IPS-20b (cell line): Measurements from ENCODE around the gene PRUNE2.
A peak's percentile ranks its signal among the peaks of the same experiment; 100 is the strongest.

Experiments
- H3K27ac ChIP-seq: one replicate; pipeline ENCODE4 v1.5.1; 2013; ENCODE audit warnings: low read length
- H3K27me3 ChIP-seq: 2 replicates; pipeline ENCODE4 v1.6.1; 2013; ENCODE audit warnings: mild to moderate bottlenecking, low read length, inconsistent platforms; ENCODE audit not compliant: insufficient read depth
- H3K36me3 ChIP-seq: 2 replicates; pipeline ENCODE4 v1.6.1; 2013; ENCODE audit warnings: low read depth, mild to moderate bottlenecking, inconsistent platforms, low read length, moderate library complexity; ENCODE audit not compliant: insufficient read depth
- H3K4me1 ChIP-seq: 2 replicates; pipeline ENCODE4 v1.6.1; 2013; ENCODE audit warnings: mild to moderate bottlenecking, control low read depth, inconsistent platforms, low read length, moderate library complexity; ENCODE audit not compliant: insufficient read depth
- H3K4me3 ChIP-seq: 2 replicates; pipeline ENCODE4 v1.5.1; 2013; ENCODE audit warnings: mild to moderate bottlenecking, low read length, inconsistent platforms
- H3K9ac ChIP-seq: 2 replicates; pipeline ENCODE4 v1.6.1; 2013; ENCODE audit warnings: low read depth, mild to moderate bottlenecking, inconsistent platforms, low read length, moderate library complexity
- H3K9me3 ChIP-seq: 2 replicates; pipeline ENCODE4 v1.6.1; 2013; ENCODE audit warnings: mild to moderate bottlenecking, low read depth, low read length, inconsistent platforms; ENCODE audit not compliant: insufficient read depth

PRUNE2 gene

GRCh38 chr9:76921165-76921564 lies 15.3 kb upstream of the PRUNE2 start:
- Histone ChIP-seq H3K9ac (no peak overlapping the region), H3K27ac (no peak overlapping the region), H3K27me3 (no peaks in the 10 kb centered on the region), H3K4me1 (no peaks in the 10 kb centered on the region), H3K9me3 (0 out of 2 replicates have a peak, but pooled peaks cover 9% of the 10 kb centered on the region), H3K4me3 (no peak overlapping the region), H3K36me3 (no peaks in the 10 kb centered on the region)

DNA sequence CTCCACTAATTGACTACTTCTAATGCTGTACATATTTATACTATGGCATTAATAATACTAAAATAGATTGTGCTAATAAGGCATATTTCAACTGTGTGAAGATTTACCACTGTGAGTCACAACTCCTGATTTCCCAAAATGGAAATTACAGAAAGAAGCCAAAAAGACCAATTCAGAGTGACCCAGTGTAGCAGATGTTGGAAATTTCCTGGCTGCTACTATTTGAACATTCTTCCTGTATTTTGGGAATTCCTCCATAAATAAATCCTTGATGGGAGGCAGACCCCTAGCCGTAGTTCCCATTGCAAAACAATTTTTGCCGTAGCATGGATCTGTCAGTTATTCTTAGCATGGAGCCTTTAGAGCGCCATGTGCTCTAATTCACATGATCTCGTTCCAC lies 11.4 kb upstream of the PRUNE2 start:
- Histone ChIP-seq H3K9me3 (no peaks in the 10 kb centered on the region), H3K4me3 (no peak overlapping the region), H3K36me3 (no peaks in the 10 kb centered on the region), H3K9ac (no peak overlapping the region), H3K4me1 (no peaks in the 10 kb centered on the region), H3K27ac (no peak overlapping the region), H3K27me3 (no peaks in the 10 kb centered on the region)

GRCh38 chr9:76916231-76916630 lies 10.3 kb upstream of the PRUNE2 start:
- Histone ChIP-seq H3K36me3 (no peaks in the 10 kb centered on the region), H3K27ac (no peak overlapping the region), H3K4me1 (no peaks in the 10 kb centered on the region), H3K27me3 (no peaks in the 10 kb centered on the region), H3K9me3 (no peaks in the 10 kb centered on the region), H3K4me3 (no peak overlapping the region), H3K9ac (no peak overlapping the region)

DNA sequence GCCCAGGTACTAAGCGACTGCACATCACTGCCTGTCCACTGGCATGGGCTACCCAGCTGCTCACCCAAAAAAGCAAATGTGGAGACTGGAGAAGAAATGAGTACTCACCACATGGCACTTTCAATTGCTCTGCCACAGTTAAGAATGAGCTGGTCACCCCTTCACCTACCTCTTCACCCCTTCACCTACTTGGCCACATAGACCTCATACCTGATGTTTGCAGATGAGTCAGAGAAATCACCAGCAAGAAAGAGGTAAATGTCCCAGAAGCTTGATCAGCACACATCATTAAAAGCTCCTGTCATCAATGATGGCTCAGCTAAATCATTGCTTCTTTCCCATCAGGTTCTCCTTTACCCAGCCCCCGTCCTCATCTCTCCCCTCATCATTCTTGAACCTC lies 7.6 kb upstream of the PRUNE2 start:
- Histone ChIP-seq H3K4me3 (no peak overlapping the region), H3K36me3 (no peaks in the 10 kb centered on the region), H3K9me3 (no peaks in the 10 kb centered on the region), H3K27ac (no peak overlapping the region), H3K4me1 (no peaks in the 10 kb centered on the region), H3K27me3 (peaks cover 5% of the 10 kb centered on the region), H3K9ac (no peak overlapping the region)

GRCh38 chr9:76912636-76913275 lies 6.8 kb upstream of the PRUNE2 start:
- Histone ChIP-seq H3K36me3 (no peaks in the 10 kb centered on the region), H3K4me1 (no peaks in the 10 kb centered on the region), H3K27ac (no peak overlapping the region), H3K9ac (no peak overlapping the region), H3K4me3 (no peak overlapping the region), H3K27me3 (peaks cover 12% of the 10 kb centered on the region), H3K9me3 (no peaks in the 10 kb centered on the region)

GRCh38 chr9:76911971-76912370 lies 6.1 kb upstream of the PRUNE2 start:
- H3K9me3 ChIP-seq: no peaks in the 10 kb centered on the region
- no peaks in the 10 kb centered on the region for H3K4me1 ChIP-seq
- H3K27ac ChIP-seq: no peak overlapping the region
- no peak overlapping the region for H3K4me3 ChIP-seq
- H3K36me3 ChIP-seq: no peaks in the 10 kb centered on the region
- H3K9ac ChIP-seq: no peak overlapping the region
- peaks cover 20% of the 10 kb centered on the region for H3K27me3 ChIP-seq

GRCh38 chr9:76910861-76911260 lies 4.9 kb upstream of the PRUNE2 start:
- no peaks in the 10 kb centered on the region for H3K9me3 ChIP-seq
- H3K4me1 ChIP-seq: no peaks in the 10 kb centered on the region
- H3K36me3 ChIP-seq: no peaks in the 10 kb centered on the region
- no peak overlapping the region for H3K27ac ChIP-seq
- no peak overlapping the region for H3K4me3 ChIP-seq
- H3K9ac ChIP-seq: no peak overlapping the region
- peaks cover 29% of the 10 kb centered on the region for H3K27me3 ChIP-seq

- no peak overlapping the region for H3K27ac ChIP-seq
- peaks cover 50% of the 10 kb centered on the region for H3K27me3 ChIP-seq
- H3K9me3 ChIP-seq: no peaks in the 10 kb centered on the region
- peak overlapping the region; percentile 34; the same call in 1 of the 2 replicates for H3K9ac ChIP-seq
- no peaks in the 10 kb centered on the region for H3K36me3 ChIP-seq
- H3K4me1 ChIP-seq: peaks cover 3% of the 10 kb centered on the region; the same call in 1 of the 2 replicates
- H3K4me3 ChIP-seq: peak overlapping the region; percentile 97
Measured at GRCh38 chr9:76906647-76906975, 697 bp upstream of the PRUNE2 start.

DNA sequence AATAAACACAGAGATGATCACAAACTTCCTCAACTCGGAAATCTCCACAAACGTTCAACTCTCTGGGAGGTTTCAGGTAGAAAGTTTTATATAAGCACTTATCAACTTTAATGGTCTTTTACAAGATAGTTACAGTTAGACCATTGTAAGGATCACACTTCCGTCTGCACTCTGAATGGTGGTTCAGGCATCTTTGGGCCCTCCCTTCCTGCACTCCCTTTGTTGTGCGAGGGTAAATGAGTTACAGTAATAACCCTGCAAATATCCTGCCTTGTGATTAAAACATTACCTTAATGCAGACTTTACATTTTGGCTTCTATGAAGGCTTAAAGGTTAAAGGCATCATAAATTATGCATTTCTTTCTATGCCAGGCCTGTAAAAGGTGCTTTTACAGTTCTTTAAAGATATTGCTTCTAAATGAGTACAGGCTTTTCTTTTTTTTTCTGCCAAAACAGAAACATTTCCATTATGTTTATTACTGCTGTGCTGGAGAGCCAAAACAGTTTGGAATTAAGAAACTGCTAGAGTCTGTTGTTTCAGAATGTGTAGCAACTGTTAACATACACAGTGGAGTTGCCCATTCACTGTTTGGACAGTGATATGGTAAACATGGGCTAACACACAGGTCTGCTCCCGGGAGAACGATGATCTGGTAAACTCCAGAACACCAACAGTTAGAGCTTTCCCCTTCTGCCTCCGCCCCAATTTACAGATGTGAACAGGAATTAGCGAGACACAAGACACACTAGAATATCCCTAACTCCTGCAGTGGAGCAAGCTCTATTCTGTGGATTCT lies 1.1 kb downstream of the PRUNE2 start:
- Histone ChIP-seq H3K9ac (peak overlapping the region; percentile 89; the same call in 1 of the 2 replicates), H3K4me3 (peak overlapping the region; percentile 97), H3K9me3 (no peaks in the 10 kb centered on the region), H3K4me1 (peaks cover 3% of the 10 kb centered on the region; the same call in 1 of the 2 replicates), H3K36me3 (no peaks in the 10 kb centered on the region), H3K27ac (no peak overlapping the region), H3K27me3 (peaks cover 50% of the 10 kb centered on the region)

DNA sequence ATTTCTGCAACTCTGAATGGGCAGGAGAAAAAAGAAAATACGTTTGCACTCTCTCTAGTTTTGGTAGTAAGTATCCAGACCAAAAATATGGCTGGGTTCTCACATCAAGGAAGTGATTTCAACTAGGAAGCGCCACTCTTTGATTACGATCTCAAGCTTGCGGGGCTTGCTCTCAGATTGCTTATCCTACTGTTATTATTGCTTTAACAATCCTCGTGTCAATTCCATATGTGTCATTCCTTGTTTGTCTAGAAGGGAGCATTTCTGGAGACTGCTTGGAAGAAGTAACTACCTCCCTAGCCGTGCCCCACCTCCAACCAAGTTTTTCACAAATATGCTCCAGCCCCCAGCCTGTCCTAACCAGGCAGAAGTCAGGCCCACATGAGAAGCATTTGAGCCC lies 3.5 kb downstream of the PRUNE2 start:
- H3K36me3 ChIP-seq: no peaks in the 10 kb centered on the region
- peaks cover 10% of the 10 kb centered on the region; the same call in 1 of the 2 replicates for H3K4me1 ChIP-seq
- H3K9ac ChIP-seq: no peak overlapping the region; the same call in 1 of the 2 replicates
- H3K27me3 ChIP-seq: peaks cover 34% of the 10 kb centered on the region
- H3K9me3 ChIP-seq: no peaks in the 10 kb centered on the region
- H3K4me3 ChIP-seq: no peak overlapping the region
- H3K27ac ChIP-seq: no peak overlapping the region

DNA sequence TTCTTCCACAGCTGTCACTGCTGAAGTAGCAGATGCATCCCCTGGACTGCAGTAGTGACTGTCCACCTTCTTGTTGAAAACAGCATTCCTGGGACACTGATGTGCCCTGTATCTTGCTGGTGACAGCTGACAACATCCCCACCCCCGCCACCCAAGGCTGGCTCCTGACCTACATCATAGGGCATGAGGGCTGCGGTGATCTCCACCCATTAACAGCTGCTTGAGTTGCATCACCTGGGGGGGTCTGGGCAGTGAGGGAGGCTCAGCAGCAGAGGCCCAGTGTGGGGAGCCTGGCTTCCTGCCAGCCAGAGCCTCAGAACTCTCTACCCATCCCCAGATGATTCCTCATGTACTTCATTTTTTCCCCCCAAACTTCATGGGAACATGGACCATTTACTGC lies 4.1 kb downstream of the PRUNE2 start:
- Histone ChIP-seq H3K4me3 (no peak overlapping the region), H3K9ac (no peak overlapping the region), H3K36me3 (no peaks in the 10 kb centered on the region), H3K4me1 (peaks cover 10% of the 10 kb centered on the region; the same call in 1 of the 2 replicates), H3K27ac (no peak overlapping the region), H3K27me3 (peaks cover 28% of the 10 kb centered on the region), H3K9me3 (no peaks in the 10 kb centered on the region)

DNA sequence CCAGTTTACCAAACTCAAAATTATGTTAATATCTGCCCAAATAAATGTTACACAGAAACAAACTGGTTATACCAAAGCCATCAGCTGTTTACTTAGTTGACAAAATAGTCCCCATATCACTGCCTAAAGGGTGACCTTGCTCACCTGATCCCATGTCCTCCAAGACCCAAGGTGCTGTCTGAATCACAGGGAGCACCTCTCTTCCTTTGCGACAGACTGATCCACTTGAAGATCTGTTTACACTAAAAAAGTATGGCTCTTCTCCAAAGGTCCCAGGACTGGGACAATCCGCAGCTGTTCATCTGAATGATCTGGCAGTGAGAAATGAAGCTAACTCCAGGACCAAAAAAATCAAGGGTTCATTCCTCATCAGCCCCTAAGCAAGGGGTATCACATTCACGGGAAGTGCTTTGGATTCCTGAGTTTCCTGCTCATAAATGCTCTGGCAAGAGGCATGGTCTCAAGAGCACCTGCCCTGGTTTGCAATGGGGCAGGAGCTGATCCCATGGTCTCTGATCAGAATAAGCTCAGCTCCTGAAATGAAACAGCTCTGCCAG lies 5.0 kb downstream of the PRUNE2 start:
- Histone ChIP-seq H3K9ac (no peak overlapping the region), H3K27ac (no peak overlapping the region), H3K27me3 (peaks cover 22% of the 10 kb centered on the region), H3K36me3 (no peaks in the 10 kb centered on the region), H3K4me1 (peaks cover 10% of the 10 kb centered on the region; the same call in 1 of the 2 replicates), H3K4me3 (no peak overlapping the region), H3K9me3 (no peaks in the 10 kb centered on the region)
